ENCODE data around the gene STXBP5. TPM values are rescaled to one million over a fixed set of nuclear protein-coding genes. Genes with fewer than 3 reads are reported as not detected.
A peak's percentile ranks its signal among the peaks of the same experiment; 100 is the strongest.

Gene STXBP5
- total RNA-seq, 2 donors from 2014 or later: 34.4 to 59.9 TPM

DNA sequence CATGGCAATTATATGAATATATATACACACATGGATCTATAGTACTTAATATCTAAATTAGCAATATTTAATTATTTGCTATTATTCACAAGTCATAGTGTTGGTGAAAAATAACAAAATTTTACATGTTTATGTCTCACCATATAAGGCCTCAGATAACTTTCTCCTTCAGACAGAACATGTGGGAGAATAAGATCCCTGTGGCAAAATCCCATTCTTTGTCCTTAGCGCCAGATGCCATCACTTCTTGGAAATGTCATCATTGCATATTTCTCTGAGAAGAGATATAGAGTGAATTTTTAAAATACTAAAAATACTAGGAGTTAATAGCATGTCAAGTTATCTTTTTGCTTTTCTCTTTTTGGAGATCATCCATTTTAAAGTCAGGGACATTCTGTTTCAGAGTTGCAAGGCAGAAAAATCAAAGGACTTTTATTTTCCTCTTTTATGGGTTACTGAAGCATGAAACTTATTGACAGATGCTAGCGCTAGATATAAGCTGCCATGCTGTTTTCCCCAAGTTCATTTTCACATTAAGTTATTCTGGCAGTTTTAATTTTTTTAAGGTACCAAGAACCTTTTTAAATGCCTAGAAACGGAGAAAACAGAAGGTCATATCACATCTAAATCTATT lies 30.4 kb upstream of the STXBP5 start:
- intact Hi-C loops (cut with DNase I): no loop called here
- H3K27me3 ChIP-seq (replicated peaks; ENCODE audit: insufficient read depth): no peaks in the 10 kb centered on the region
- H3K4me3 ChIP-seq: no peak overlapping the region
- WGBS: 42% methylated on average over 3 of the region's 3 CpGs
- no peaks in the 10 kb centered on the region for H3K9me3 ChIP-seq
- H3K4me1 ChIP-seq (replicated peaks): peaks cover 11% of the 10 kb centered on the region
- H3K27ac ChIP-seq: peak overlapping the region in 1 of 2 donors; percentile 45
- no peak for DNase-seq (ENCODE audit: low spot score)
- H3K36me3 ChIP-seq: no peaks in the 10 kb centered on the region
- TF ChIP-seq, protein P1, sequence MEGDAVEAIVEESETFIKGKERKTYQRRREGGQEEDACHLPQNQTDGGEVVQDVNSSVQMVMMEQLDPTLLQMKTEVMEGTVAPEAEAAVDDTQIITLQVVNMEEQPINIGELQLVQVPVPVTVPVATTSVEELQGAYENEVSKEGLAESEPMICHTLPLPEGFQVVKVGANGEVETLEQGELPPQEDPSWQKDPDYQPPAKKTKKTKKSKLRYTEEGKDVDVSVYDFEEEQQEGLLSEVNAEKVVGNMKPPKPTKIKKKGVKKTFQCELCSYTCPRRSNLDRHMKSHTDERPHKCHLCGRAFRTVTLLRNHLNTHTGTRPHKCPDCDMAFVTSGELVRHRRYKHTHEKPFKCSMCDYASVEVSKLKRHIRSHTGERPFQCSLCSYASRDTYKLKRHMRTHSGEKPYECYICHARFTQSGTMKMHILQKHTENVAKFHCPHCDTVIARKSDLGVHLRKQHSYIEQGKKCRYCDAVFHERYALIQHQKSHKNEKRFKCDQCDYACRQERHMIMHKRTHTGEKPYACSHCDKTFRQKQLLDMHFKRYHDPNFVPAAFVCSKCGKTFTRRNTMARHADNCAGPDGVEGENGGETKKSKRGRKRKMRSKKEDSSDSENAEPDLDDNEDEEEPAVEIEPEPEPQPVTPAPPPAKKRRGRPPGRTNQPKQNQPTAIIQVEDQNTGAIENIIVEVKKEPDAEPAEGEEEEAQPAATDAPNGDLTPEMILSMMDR (IDR thresholded peaks at IDR 0.05): no peak
- TF ChIP-seq POLR2AphosphoS5 (IDR thresholded peaks at IDR 0.05) (no peak), POLR2A (IDR thresholded peaks at IDR 0.05) (no peak)

DNA sequence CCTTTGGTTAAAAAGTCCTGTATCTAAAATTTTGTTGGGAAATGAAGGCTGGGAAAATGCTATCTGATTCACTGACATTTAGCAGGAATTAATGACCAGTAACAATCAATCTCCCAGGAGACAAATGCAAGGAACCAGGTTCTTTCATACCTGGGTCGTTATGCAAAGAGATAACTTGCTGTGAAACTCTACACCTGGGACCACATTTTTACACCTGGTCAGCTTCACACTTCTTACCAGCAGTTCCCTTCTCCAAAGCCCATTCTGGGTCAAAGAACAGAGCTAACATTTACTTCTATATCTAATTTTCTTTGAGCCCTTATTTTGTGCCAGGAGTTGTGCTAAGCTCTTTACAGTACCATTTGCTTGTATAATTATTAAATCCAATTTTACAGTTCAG lies 27.4 kb upstream of the STXBP5 start:
- Histone ChIP-seq H3K9me3 (no peaks in the 10 kb centered on the region), H3K4me1 (replicated peaks) (peaks cover 14% of the 10 kb centered on the region), H3K36me3 (no peaks in the 10 kb centered on the region), H3K27ac (no peak overlapping the region), H3K27me3 (replicated peaks; ENCODE audit: insufficient read depth) (no peaks in the 10 kb centered on the region), H3K4me3 (no peak overlapping the region)
- TF ChIP-seq, protein P1 (IDR thresholded peaks at IDR 0.05): no peak
- TF ChIP-seq POLR2AphosphoS5 (IDR thresholded peaks at IDR 0.05) (no peak), POLR2A (IDR thresholded peaks at IDR 0.05) (no peak)
- intact Hi-C loops (cut with DNase I): no loop called here
- no peak for DNase-seq (ENCODE audit: low spot score)
- WGBS: 57% methylated on average over 1 of the region's 1 CpG

DNA sequence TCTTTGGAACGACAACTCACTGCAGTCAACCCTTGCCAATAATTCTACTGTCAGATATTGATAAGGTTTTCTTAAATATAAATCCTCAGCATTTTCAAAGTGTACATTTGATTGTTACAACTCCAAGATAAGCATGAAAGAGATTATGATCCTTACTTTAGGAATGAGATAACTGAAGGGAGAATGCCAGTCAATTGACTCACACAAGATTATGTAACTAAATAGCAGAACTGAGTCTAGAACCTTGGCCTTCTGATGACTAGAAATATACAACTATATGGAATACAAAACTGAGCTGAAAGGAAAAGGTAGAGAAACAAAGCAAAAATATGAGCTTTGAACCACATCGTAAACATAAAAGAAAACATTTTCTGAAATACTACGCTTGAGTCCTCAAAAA lies 26.9 kb upstream of the STXBP5 start:
- TF ChIP-seq POLR2A (IDR thresholded peaks at IDR 0.05): no peak
- TF ChIP-seq POLR2AphosphoS5 (IDR thresholded peaks at IDR 0.05): no peak
- TF ChIP-seq, protein P1 (IDR thresholded peaks at IDR 0.05): no peak
- Histone ChIP-seq H3K27ac (no peak overlapping the region), H3K36me3 (no peaks in the 10 kb centered on the region), H3K4me1 (replicated peaks) (peaks cover 14% of the 10 kb centered on the region), H3K9me3 (no peaks in the 10 kb centered on the region), H3K4me3 (no peak overlapping the region), H3K27me3 (replicated peaks; ENCODE audit: insufficient read depth) (no peaks in the 10 kb centered on the region)
- WGBS: 93% methylated on average over 3 of the region's 3 CpGs
- intact Hi-C loops (cut with DNase I): no loop called here
- no peak for DNase-seq (ENCODE audit: low spot score)

DNA sequence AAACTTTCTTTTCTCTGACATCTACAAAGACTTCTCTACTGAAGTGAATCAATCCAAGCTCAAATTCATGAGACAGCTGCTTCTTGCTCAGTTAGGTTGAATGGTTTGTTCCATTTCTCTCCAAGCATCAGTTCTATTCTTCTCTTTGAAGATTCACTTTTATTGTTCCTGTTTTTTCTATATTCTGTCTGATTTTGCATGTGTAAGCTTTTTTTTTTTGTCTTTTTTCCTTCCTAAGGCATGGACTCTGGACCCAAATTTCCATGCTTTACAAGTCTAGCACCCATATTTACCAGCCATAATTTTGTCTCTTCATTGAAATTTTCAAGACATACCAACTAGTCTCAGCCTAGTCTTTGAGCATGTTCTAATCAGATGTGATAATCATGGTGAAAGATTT lies 25.9 kb upstream of the STXBP5 start:
- TF ChIP-seq, protein P1 (IDR thresholded peaks at IDR 0.05): no peak
- TF ChIP-seq POLR2AphosphoS5 (IDR thresholded peaks at IDR 0.05): no peak
- no peak for TF ChIP-seq POLR2A (IDR thresholded peaks at IDR 0.05)
- no peak for DNase-seq (ENCODE audit: low spot score)
- H3K4me1 ChIP-seq (replicated peaks): peaks cover 10% of the 10 kb centered on the region
- no peaks in the 10 kb centered on the region for H3K27me3 ChIP-seq (replicated peaks; ENCODE audit: insufficient read depth)
- H3K27ac ChIP-seq: no peak overlapping the region
- H3K9me3 ChIP-seq: no peaks in the 10 kb centered on the region
- intact Hi-C loops (cut with DNase I): no loop called here
- H3K36me3 ChIP-seq: no peaks in the 10 kb centered on the region
- no peak overlapping the region for H3K4me3 ChIP-seq

DNA sequence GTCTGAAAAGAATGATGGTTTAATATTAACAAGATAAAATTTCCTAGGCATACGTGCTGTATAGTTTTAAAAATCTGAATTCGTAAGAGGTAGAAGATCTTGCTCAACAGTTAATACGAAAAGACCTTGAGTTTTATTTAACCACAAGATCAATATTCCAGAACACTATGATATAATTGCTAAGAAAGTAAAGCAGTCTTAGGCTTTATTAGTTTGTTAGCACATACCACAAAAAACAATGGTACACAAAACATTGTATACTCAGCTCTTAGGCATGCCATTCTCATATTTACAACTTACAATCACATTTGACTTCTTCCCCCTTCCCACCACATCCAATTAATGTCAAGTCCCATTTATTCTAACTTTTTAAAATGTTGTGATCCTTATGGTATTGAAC lies 24.4 kb upstream of the STXBP5 start:
- Histone ChIP-seq H3K9me3 (no peaks in the 10 kb centered on the region), H3K4me1 (replicated peaks) (peaks cover 3% of the 10 kb centered on the region), H3K27me3 (replicated peaks; ENCODE audit: insufficient read depth) (no peaks in the 10 kb centered on the region), H3K36me3 (no peaks in the 10 kb centered on the region), H3K27ac (no peak overlapping the region), H3K4me3 (no peak overlapping the region)
- TF ChIP-seq POLR2A (IDR thresholded peaks at IDR 0.05) (no peak), POLR2AphosphoS5 (IDR thresholded peaks at IDR 0.05) (peak; percentile 74)
- intact Hi-C loops (cut with DNase I): no loop called here
- DNase-seq (ENCODE audit: low spot score): no peak
- 20% methylated on average over 3 of the region's 3 CpGs for WGBS
